ENCODE results near the gene RPL7L1.

DNA sequence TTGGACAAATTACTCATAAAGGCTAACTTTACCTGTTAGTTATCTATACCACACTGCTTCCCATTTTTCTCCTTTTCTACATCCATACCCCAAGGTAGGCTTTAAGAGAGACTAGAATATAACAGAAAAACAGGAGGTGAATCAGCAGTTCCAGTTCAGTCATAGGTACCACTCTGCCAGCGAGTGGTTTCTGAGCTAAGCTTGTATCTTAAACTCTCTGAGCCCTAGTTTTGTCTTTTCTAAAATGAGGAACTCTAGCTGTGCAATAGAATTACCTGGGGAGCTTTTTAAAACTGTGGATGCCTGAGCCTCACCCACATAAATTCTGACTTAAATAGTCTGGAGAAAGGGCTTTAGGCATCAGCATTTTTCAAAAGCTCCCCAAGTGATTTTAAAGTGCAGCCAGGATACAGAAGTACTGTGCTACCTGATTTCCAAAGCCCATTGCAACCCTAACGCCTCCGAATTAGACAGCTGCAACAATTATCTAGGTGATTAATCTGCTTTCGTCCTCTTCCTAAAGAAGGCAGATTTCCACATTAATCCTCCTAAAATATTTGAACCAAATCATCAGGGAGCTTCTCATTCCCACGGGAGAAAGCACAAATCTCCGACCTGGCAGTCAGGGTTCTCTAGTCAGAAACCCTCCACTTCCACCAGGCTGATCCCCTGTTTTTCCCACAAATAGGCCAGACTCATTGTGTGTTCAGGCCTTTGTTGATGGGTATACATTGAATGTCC, 37.4 kb upstream of the RPL7L1 start:
- TF ChIP-seq EZH2 (IDR thresholded peaks at IDR 0.05; ENCODE audit: borderline replicate concordance, low read length), result no peak
- no peak for TF ChIP-seq CTCF (conservative IDR thresholded peaks at IDR 0.05 in 1 of 2, IDR thresholded peaks at IDR 0.05 in 1 of 2; ENCODE audit: extremely low read depth in 1 of 2, insufficient read depth in 1 of 2, low read depth in 1 of 2, low read length in 2 of 2)

Data from mammary epithelial cell (primary cell).